NK-92 treated with Interleukin-12 subunit alpha and Interleukin-12 subunit beta, amount 100 ng/mL, for 24 hours (cell line): Measurements from ENCODE around the gene ELOVL2.
A peak's percentile ranks its signal among the peaks of the same experiment; 100 is the strongest.
"Not testable (repeated sequence)": the region's sequence is repeated elsewhere in the genome, so short reads cannot be mapped to it uniquely, and the experiment has no call there.

Source experiments
- DNase-seq: peaks from one replicate; lab custom pipeline; 2025; lab: John Stamatoyannopoulos, UW

ELOVL2 gene, protein sequence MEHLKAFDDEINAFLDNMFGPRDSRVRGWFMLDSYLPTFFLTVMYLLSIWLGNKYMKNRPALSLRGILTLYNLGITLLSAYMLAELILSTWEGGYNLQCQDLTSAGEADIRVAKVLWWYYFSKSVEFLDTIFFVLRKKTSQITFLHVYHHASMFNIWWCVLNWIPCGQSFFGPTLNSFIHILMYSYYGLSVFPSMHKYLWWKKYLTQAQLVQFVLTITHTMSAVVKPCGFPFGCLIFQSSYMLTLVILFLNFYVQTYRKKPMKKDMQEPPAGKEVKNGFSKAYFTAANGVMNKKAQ

GRCh38 chr6:11043961-11044711, at the start of gene ELOVL2:
TSS of gene ELOVL2 (minus strand) at chr6:11044305. CDS start at chr6:11044230, 75 bp downstream.
- no peak for DNase-seq

DNA sequence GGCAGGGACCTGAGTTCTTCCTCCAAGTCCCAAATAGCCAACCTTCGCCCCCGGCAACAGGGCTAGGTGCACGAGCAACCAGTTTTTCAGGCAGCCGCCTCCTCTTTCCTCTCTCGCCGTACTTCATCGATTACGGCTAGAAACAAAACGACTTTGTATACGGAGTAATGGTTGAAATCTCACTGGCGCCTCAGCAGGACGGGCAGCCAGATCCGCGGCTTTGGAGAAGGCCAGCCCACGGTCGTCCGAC, 49.2 kb upstream of the ELOVL2 start:
- no peak for DNase-seq

DNA sequence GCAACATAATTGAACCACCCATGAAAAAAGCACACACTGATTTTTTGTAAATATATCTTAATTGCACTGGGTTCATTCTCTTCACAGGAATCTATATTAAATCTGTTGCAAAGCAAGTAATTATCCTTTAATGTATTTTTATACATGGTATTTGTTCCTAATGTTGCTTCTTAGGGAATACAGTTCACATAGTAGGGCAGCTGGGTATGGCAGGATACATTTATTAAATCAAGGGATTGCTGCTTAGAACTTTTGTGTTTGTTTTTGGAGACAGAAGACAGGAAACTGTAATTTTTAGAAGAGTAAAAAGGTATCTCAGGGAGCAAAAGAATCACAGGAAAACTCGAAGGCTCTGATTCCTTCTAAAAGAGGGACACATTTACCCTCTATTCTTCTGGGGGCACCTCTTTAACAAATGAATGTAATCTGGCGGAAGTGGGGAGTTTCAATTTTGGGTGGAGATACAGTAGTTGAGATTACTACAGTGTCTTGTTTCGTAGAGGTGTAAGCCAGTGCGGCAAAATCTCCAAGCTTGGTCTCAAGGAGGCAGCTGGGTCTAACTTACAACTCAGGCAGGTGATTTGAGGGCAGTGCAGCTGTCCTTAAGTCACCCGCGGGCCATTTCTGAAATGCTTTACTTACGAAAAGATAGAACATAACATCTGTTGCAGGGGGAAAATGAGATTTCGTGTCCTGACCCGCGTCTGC, 48.7 kb upstream of the ELOVL2 start:
- peak; percentile 41 for DNase-seq

DNA sequence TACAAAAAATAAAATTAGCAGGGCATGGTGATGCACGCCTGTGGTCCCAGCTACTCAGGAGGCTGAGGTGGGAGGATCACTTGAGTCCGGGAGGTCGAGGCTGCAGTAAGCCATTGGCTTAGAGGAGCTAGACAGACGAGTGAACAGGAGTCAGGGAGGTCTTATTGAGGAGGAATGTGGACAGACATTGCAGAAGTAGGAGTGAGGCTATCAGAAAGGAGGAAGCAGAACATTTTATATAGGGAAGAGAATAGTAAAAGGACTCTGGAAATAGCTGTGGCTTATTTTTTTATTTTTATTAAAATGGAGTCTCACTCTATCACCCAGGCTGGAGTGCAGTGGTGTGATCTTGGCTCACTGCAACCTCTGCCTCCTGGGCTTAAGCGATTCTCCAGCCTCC, 47.0 kb upstream of the ELOVL2 start:
- DNase-seq: not testable (repeated sequence)

- DNase-seq: no peak
Observed at GRCh38 chr6:11089695-11090094, 45.6 kb upstream of the ELOVL2 start.

DNA sequence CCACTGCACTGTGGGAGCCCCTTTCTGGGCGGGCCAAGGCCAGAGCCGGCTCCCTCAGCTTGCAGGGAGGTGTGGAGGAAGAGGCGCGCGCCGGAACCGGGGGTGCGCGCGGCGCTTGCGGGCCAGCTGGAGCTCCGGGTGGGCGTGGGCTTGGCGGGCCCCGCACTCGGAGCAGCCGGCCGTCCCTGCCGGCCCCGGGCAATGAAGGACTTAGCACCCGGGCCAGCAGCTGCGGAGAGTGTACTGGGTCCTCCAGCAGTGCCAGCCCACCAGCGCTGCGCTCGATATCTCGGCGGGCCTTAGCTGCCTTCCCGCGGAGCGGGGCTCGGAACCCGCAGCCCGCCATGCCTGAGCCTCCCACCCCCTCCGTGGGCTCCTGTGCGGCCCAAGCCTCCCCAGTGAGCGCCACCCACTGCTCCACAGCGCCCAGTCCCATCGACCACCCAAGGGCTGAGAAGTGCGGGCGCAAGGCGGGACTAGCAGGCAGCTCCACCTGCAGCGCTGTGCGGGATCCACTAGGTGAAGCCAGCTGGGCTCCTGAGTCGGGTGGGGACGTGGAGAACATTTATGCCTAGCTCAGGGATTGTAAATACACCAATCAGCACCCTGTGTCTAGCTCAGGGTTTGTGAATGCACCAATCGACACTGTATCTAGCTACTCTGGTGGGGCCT, 43.2 kb upstream of the ELOVL2 start:
- not testable (repeated sequence) for DNase-seq

DNA sequence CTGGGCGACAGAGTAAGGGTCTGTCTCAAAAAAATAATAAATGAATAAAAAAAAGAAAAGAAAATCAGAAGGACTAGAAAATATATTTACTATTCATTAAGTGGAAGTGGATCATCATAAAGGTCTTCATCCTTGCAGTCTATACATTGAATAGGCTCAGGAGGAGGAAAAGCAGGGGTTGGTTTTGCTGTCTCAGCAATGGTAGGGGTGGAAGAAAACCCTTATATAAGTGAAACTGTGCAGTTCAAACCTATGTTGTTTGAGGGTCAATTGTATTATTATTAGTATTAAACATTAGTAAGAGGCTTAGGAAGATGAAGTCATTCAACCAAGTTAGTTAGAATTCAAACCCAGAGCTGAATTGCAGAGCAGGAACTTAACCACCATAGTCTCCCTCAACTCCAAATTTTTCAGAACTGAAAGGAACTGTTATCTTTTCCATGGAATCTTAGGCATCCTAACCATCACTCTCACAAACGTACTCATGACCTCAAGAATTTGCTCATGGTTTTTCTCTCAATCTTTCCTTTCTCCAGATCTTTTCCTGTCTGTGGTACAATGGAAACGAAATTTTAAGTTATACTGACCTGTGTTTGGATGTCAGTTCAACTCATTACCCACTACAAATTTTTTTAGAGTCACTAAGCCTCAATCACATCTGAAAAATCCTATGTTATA, 41.8 kb upstream of the ELOVL2 start:
- no peak for DNase-seq

DNA sequence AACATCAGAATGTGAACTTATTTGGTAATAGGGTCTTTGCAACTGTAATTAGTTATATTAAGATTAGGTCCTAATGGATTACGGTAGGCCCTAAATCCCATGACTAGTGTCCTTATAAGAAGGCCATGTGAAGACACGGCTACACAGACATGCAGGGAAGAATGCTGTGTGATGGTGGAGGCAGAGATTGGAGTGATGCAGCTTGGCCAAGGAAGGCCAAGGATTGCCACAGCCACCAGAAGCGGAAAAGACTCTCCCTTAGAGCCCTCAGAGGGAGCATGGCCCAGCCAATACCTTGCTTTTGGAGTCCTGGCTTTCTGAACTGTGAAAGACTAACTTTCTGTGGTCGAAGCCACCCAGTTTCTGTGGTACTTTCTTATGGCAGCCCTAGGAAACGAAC, 39.9 kb upstream of the ELOVL2 start:
- no peak for DNase-seq

DNA sequence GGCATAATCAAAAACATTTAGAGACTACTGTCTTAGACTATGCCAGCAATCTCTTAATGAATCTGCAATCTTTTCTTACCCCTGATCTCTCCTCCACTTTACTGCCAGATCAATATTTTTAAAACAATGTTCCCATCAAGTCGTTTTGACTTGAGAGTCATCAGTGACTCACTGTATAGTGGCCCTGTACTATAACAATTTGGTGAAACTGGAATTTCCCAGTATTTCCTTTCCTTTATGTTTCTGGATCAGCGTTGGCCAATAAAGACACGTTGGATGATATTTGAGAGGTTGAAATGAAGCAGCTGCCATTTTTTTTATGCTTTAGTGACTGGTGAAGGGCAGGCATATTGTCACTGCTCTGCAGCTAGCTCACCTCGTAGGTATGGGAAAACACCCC, 39.4 kb upstream of the ELOVL2 start:
- no peak for DNase-seq

DNA sequence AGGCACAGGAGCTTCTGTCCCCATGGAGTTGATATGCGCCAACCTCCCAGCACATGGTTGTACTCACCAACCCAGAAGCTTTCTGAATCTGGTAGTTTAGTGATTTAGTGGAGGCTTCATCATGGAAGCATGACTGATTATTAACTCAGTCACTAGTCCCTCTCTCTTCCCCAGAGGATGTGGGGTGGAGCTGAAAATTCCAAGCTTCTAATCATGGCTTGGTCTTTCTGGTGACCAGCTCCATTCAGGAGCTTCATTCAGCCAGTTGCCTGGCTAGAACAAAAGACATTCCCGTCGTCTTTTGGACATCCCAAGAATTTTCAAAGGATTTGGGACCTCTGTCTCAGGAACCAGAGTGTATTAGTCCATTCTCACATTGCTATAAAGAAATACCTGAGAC, 36.2 kb upstream of the ELOVL2 start:
- no peak for DNase-seq

DNA sequence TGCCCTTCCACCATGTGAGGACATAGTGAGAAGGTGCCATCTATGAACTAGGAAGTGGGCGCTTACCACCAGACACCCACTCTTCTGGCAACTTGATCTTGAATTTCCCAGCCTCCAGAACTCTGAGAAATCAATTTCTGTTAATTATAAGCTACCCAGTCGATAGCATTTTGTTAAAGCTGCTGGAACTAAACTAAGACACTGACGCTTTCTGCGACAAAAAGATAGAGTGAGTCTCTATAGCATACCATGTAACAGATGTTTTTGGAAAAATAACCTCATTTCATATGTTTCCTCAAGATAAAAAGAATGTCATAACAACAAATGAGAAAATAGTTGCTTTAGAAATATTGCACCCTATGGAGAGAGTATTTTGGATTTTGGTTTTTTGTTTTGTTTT, 34.2 kb upstream of the ELOVL2 start:
- DNase-seq: no peak

- DNase-seq: no peak
Observed at GRCh38 chr6:11076540-11076939, 32.4 kb upstream of the ELOVL2 start.

GRCh38 chr6:11072101-11072500, 28.0 kb upstream of the ELOVL2 start:
- no peak for DNase-seq

- no peak for DNase-seq
Observed at GRCh38 chr6:11069760-11070159, 25.7 kb upstream of the ELOVL2 start.

DNA sequence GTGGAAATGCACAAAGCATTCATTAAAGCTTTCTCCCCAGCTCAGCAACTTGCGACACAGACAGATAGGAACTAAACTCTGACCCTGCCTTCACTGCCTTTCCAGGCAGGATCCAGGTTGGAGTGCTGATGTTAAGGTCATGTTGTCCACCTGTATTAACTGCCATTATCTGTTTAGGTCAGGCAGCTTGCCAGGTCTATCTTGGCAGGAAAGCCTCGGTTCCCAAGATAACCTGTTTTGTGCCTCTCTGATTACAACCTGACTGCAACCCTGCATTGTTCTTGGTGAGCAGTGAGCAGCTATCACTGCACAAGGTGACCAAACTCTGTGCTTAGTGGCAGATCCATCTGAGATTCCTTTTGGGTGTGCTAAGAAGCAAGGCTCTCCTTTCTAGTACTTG, 23.2 kb upstream of the ELOVL2 start:
- no peak for DNase-seq

- DNase-seq: no peak
Observed at GRCh38 chr6:11066505-11067347, 22.6 kb upstream of the ELOVL2 start.

GRCh38 chr6:11065436-11066202, 21.5 kb upstream of the ELOVL2 start:
- no peak for DNase-seq

DNA sequence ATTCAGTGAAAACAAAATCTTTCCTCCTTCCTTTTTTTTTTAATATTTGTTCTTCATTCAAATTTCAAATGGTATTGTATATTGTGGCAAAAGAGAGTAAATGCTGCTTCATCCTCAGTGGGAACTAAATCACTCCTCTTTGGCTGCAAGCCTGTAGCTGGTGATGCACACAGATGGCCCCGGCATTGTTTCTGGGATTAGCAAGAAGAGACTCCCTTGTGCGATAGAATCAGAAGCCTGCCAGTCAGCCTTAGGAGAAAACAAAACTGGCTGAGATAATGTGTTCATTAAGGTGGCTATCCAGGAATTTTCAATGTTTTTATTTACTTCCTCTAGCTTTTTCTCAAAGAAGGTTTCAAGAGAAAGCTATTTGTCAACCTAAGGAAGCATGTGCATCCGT, 20.7 kb upstream of the ELOVL2 start:
- DNase-seq: no peak

DNA sequence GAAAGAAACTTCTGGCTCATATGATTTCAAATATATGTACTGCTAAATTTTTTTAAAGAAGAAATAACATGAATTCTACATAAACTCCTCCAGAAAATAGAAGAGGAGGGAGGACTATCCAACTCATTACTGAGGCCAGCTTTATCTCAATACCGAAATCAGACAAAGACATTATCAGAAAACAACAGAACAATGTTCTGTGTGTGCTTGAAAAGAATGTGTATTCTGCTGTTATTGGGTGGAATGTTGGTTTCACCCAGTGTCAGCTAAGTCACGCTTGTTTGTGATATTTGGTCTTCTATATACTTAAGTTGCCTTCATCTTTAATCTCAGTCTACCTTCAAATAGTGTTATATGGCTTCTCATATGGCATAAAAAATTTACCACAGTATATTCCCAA, 18.6 kb upstream of the ELOVL2 start:
- no peak for DNase-seq

- no peak for DNase-seq
Observed at GRCh38 chr6:11062083-11062482, 18.0 kb upstream of the ELOVL2 start.

- DNase-seq: no peak
Observed at GRCh38 chr6:11058406-11058805, 14.3 kb upstream of the ELOVL2 start.
